Fibroblast of lung (primary cell): ENCODE data around the gene USP12. TPM values are rescaled to one million over a fixed set of nuclear protein-coding genes. Genes with fewer than 3 reads are reported as not detected.

Experiments
- DNase-seq, 2 donors: peaks; one replicate each; pipeline versions ENCODE4 v3.0.0 to v3.0.0-alpha.2; 2010; ENCODE audit warnings: low read depth in 2 of 2
- H2AFZ ChIP-seq: 2 replicates; pipeline ENCODE4 v1.5.1; 2012; ENCODE audit warnings: low read length, control low read depth, inconsistent platforms
- H3K27ac ChIP-seq: 2 replicates; pipeline ENCODE4 v1.5.1; 2011; ENCODE audit warnings: low read length, control low read depth; ENCODE audit not compliant: insufficient read depth
- H3K27me3 ChIP-seq: 2 replicates; pipeline ENCODE4 v1.5.1; 2011; ENCODE audit warnings: mild to moderate bottlenecking, low read length; ENCODE audit not compliant: control insufficient read depth, insufficient read depth
- H3K36me3 ChIP-seq: 2 replicates; pipeline ENCODE4 v1.5.1; 2011; ENCODE audit warnings: low read length; ENCODE audit not compliant: control insufficient read depth, insufficient read depth
- H3K4me1 ChIP-seq: 2 replicates; pipeline ENCODE4 v1.5.1; 2011; ENCODE audit warnings: low read length; ENCODE audit not compliant: control insufficient read depth, insufficient read depth; ENCODE audit errors: extremely low read depth
- H3K4me2 ChIP-seq: 2 replicates; pipeline ENCODE4 v1.5.1; 2011; ENCODE audit warnings: low read length, control low read depth; ENCODE audit not compliant: insufficient read depth; ENCODE audit errors: extremely low read depth
- H3K4me3 ChIP-seq, 4 experiments: fragments of 200-600 bp in 1 of 4; sonication (generic) in 1 of 4; replicated peaks in 1 of 4; 2 replicates each; pipeline ENCODE4 v1.5.1; 2011 to 2016; ENCODE audit warnings: low read length in 4 of 4, low read depth in 3 of 4, mild to moderate bottlenecking in 3 of 4, control low read depth in 2 of 4, inconsistent platforms in 1 of 4, mixed read lengths in 1 of 4; ENCODE audit not compliant: insufficient read depth in 1 of 4; ENCODE audit errors: control extremely low read depth in 1 of 4
- H3K79me2 ChIP-seq: 2 replicates; pipeline ENCODE4 v1.5.1; 2012; ENCODE audit warnings: mild to moderate bottlenecking, low read length, inconsistent platforms; ENCODE audit not compliant: control insufficient read depth, insufficient read depth
- H3K9ac ChIP-seq: 2 replicates; pipeline ENCODE4 v1.5.1; 2011; ENCODE audit warnings: mild to moderate bottlenecking, low read length, control low read depth; ENCODE audit not compliant: insufficient read depth
- H3K9me3 ChIP-seq: 2 replicates; pipeline ENCODE4 v1.5.1; 2012; ENCODE audit warnings: low read depth, low read length; ENCODE audit not compliant: control insufficient read depth, insufficient read depth
- H4K20me1 ChIP-seq: 2 replicates; pipeline ENCODE4 v1.5.1; 2011; ENCODE audit warnings: low read length; ENCODE audit not compliant: control insufficient read depth, insufficient read depth; ENCODE audit errors: extremely low read depth
- EZH2 ChIP-seq: IDR thresholded peaks from 2 replicates; pipeline ENCODE4 v1.5.1; 2012; ENCODE audit warnings: low read length, control low read depth, mild to moderate bottlenecking; ENCODE audit errors: missing control alignments
- polyA plus RNA-seq, 2 donors: library from polyadenylated mRNA; depleted of rRNA in 1 of 2; stranded (reverse) in 1 of 2; unstranded in 1 of 2; fragments of >200 nt; gene quantifications; 2 replicates each; pipeline ENCODE4 v1.2.1, GENCODE V29; 2011 to 2012; ENCODE audit warnings: missing spikeins in 1 of 2
- total RNA-seq: library from RNA; depleted of rRNA; stranded (reverse); fragments of >200 nt; gene quantifications from 2 replicates; pipeline ENCODE4 v1.2.1, GENCODE V29; 2014
- TF ChIP-seq, protein P1 (sequence below), 2 donors: IDR thresholded peaks in 1 of 2; conservative IDR thresholded peaks in 1 of 2; 1 replicate in 1 of 2; 2 replicates in 1 of 2; pipeline ENCODE4 v1.5.1; 2011 to 2012; ENCODE audit warnings: low read length in 2 of 2, control low read depth in 1 of 2, inconsistent platforms in 1 of 2, low read depth in 1 of 2, mild to moderate bottlenecking in 1 of 2

Gene USP12
- total and polyA plus RNA-seq, 2 donors (not counting 1 experiment from before 2014, with no cell fraction given) = 17.3 to 36.3 TPM

DNA sequence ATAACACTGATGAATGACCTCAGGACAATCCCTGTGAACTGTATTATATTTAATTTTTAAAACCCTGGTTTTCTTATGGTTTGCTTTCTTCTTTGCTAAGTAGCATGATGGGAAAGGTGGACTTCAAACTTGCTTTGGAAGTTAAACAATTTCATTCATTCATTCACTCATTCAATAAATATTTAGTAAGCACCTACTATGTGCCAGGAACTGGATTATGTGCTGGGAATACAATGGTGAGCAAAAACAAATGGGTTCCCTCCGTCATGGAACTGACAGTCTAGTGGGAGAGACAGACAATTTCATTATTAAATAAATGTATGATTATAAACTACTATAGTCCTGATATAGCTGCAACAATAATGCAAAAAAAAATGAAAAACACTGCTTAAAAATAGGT is 70.3 kb downstream of the USP12 start:
- Histone ChIP-seq H3K4me3 (no peak overlapping the region), H3K27me3 (no peaks in the 10 kb centered on the region), H3K4me2 (no peak overlapping the region), H3K4me1 (peaks cover 3% of the 10 kb centered on the region), H2AFZ (no peak overlapping the region), H3K9me3 (no peaks in the 10 kb centered on the region), H3K9ac (no peak overlapping the region), H3K79me2 (no peaks in the 10 kb centered on the region), H4K20me1 (no peaks in the 10 kb centered on the region), H3K27ac (no peak overlapping the region), H3K36me3 (no peaks in the 10 kb centered on the region)
- DNase-seq = no peak
- TF ChIP-seq EZH2 = no peak
- TF ChIP-seq, protein P1, sequence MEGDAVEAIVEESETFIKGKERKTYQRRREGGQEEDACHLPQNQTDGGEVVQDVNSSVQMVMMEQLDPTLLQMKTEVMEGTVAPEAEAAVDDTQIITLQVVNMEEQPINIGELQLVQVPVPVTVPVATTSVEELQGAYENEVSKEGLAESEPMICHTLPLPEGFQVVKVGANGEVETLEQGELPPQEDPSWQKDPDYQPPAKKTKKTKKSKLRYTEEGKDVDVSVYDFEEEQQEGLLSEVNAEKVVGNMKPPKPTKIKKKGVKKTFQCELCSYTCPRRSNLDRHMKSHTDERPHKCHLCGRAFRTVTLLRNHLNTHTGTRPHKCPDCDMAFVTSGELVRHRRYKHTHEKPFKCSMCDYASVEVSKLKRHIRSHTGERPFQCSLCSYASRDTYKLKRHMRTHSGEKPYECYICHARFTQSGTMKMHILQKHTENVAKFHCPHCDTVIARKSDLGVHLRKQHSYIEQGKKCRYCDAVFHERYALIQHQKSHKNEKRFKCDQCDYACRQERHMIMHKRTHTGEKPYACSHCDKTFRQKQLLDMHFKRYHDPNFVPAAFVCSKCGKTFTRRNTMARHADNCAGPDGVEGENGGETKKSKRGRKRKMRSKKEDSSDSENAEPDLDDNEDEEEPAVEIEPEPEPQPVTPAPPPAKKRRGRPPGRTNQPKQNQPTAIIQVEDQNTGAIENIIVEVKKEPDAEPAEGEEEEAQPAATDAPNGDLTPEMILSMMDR (conservative IDR thresholded peaks at IDR 0.05 in 1 of 2, IDR thresholded peaks at IDR 0.05 in 1 of 2; ENCODE audit: low read depth in 1 of 2, low read length in 2 of 2) = no peak

DNA sequence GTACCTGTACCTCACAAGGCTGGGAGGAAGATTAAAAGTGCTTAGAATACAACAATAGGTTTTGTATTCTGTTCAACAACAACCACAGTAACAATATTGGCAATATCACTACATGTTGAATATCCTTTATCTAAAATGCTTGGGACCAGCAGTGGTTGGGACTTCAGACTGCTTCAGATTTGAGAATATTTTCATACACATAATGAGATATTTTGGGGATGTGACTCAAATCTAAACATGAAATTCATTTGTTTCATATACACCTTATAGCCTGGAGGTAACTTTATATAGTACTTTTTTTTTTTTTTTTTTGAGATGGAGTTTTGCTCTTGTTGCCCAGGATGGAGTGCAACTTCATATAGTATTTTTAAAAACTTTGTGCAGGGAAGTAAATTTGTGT is 73.9 kb downstream of the USP12 start:
- Histone ChIP-seq H3K79me2 (no peaks in the 10 kb centered on the region), H3K9ac (no peak overlapping the region), H3K27me3 (no peaks in the 10 kb centered on the region), H3K4me2 (no peak overlapping the region), H3K9me3 (no peaks in the 10 kb centered on the region), H3K4me3 (no peak overlapping the region), H3K4me1 (peaks cover 3% of the 10 kb centered on the region), H2AFZ (no peak overlapping the region), H3K27ac (no peak overlapping the region), H4K20me1 (no peaks in the 10 kb centered on the region), H3K36me3 (no peaks in the 10 kb centered on the region)
- TF ChIP-seq, protein P1 (conservative IDR thresholded peaks at IDR 0.05 in 1 of 2, IDR thresholded peaks at IDR 0.05 in 1 of 2; ENCODE audit: low read depth in 1 of 2, low read length in 2 of 2) = no peak
- TF ChIP-seq EZH2 = no peak
- no peak for DNase-seq

GRCh38 chr13:27091451-27091850 is 80.2 kb downstream of the USP12 start:
- Histone ChIP-seq H3K4me2 (no peak overlapping the region), H3K9me3 (no peaks in the 10 kb centered on the region), H3K36me3 (peaks cover 2% of the 10 kb centered on the region), H3K79me2 (no peaks in the 10 kb centered on the region), H3K27me3 (no peaks in the 10 kb centered on the region), H3K4me1 (no peaks in the 10 kb centered on the region), H2AFZ (no peak overlapping the region), H4K20me1 (no peaks in the 10 kb centered on the region), H3K4me3 (no peak overlapping the region), H3K9ac (no peak overlapping the region), H3K27ac (no peak overlapping the region)
- TF ChIP-seq EZH2 = no peak
- TF ChIP-seq, protein P1 (conservative IDR thresholded peaks at IDR 0.05 in 1 of 2, IDR thresholded peaks at IDR 0.05 in 1 of 2; ENCODE audit: low read depth in 1 of 2, low read length in 2 of 2) = no peak
- DNase-seq = no peak
